AG08396 (cell line): ENCODE data around the gene PLEKHG4.

Experiments used
- DNase-seq: peaks from one replicate; pipeline ENCODE4 v3.0.0; 2012; ENCODE audit warnings: low spot score, mixed read lengths

Gene PLEKHG4

GRCh38 chr16:67294171-67294757 is 14.9 kb downstream of the PLEKHG4 start:
- no peak for DNase-seq

- peak; percentile 48 for DNase-seq
These were observed 15.6 kb downstream of the PLEKHG4 start for GRCh38 chr16:67294938-67295361.

GRCh38 chr16:67296420-67296819 is 17.1 kb downstream of the PLEKHG4 start:
- peak; percentile 79 for DNase-seq

GRCh38 chr16:67298277-67298676 is 18.9 kb downstream of the PLEKHG4 start:
- no peak for DNase-seq

GRCh38 chr16:67299269-67299668 is 19.9 kb downstream of the PLEKHG4 start:
- no peak for DNase-seq

- DNase-seq, result no peak
These were observed 21.9 kb downstream of the PLEKHG4 start for GRCh38 chr16:67301080-67301782.

- no peak for DNase-seq
These were observed 22.7 kb downstream of the PLEKHG4 start for GRCh38 chr16:67302076-67302475.

GRCh38 chr16:67302970-67303369 is 23.6 kb downstream of the PLEKHG4 start:
- no peak for DNase-seq

- no peak for DNase-seq
These were observed 24.7 kb downstream of the PLEKHG4 start for GRCh38 chr16:67304020-67304419.

GRCh38 chr16:67305216-67306071 is 26.1 kb downstream of the PLEKHG4 start:
- no peak for DNase-seq

- DNase-seq, result no peak
These were observed 31.2 kb downstream of the PLEKHG4 start for GRCh38 chr16:67310561-67310960.

- DNase-seq, result peak; percentile 93
These were observed 32.5 kb downstream of the PLEKHG4 start for GRCh38 chr16:67311607-67312488.

- DNase-seq, result no peak
These were observed 33.4 kb downstream of the PLEKHG4 start for GRCh38 chr16:67312719-67313118.

GRCh38 chr16:67317853-67318252 is 38.5 kb downstream of the PLEKHG4 start:
- DNase-seq, result no peak

- no peak for DNase-seq
These were observed 46.8 kb downstream of the PLEKHG4 start for GRCh38 chr16:67326115-67326471.

- DNase-seq, result peak; percentile 76
These were observed 47.4 kb downstream of the PLEKHG4 start, which contains the start of the genes KCTD19 and LRRC36 for GRCh38 chr16:67326472-67327309. Gene KCTD19, minus strand, starts transcription at chr16:67326741. Its CDS starts 34 bp downstream, at chr16:67326707. Gene LRRC36, plus strand, starts transcription at chr16:67326815. Its CDS starts 48 bp downstream, at chr16:67326863.

GRCh38 chr16:67327743-67328142 is 48.4 kb downstream of the PLEKHG4 start:
- no peak for DNase-seq

- DNase-seq, result no peak
These were observed 50.6 kb downstream of the PLEKHG4 start for GRCh38 chr16:67329901-67330300.

GRCh38 chr16:67333315-67333714 is 54.0 kb downstream of the PLEKHG4 start:
- no peak for DNase-seq

- no peak for DNase-seq
These were observed 56.8 kb downstream of the PLEKHG4 start for GRCh38 chr16:67336116-67336515.

- DNase-seq, result no peak
These were observed 57.3 kb downstream of the PLEKHG4 start for GRCh38 chr16:67336648-67337047.
